Measurements from ENCODE around the gene MAP3K21. TPM values are rescaled to one million over a fixed set of nuclear protein-coding genes. Genes with fewer than 3 reads are reported as not detected.

Gene MAP3K21
- total and polyA plus RNA-seq, 2 experiments from 2014 or later = 0.70 to 2.9 TPM

DNA sequence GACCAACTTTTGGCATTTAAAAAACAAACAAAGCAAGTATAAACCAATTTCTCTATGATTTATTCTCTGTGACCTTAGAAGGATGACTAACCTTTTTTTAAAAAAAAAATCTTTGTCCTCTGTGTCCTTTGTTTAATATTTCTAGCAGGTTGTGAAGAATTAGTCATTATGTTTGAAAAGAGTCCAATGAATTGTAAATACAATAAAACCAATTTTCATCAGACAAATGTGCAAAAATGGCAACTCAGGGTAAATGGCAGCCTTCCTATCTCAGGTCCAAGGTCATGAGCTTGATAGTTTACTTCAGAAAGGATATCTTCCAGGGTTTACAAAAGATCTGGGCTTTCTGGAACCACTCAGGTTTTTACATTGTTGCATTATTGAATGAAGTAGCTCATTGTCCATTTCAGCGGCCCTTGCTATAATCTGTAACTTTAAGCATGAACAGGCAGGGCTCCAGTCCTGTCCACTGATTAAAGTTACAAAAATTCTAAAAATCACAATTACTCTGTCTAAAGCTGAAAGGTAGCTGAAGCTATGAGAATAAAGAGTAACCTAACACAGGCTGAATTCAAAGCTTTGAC, 11.7 kb upstream of the MAP3K21 start:
- Histone ChIP-seq H3K27ac (no peak overlapping the region), H3K4me1 (ENCODE audit: low read depth) (no peaks in the 10 kb centered on the region), H3K9me3 (ENCODE audit: low read depth) (no peaks in the 10 kb centered on the region), H3K36me3 (no peaks in the 10 kb centered on the region), H3K4me3 (no peak overlapping the region), H3K27me3 (peaks cover 5% of the 10 kb centered on the region)
- no peak for DNase-seq (ENCODE audit: low read depth in 1 of 2, low spot score in 1 of 2)
- TF ChIP-seq, protein P1, sequence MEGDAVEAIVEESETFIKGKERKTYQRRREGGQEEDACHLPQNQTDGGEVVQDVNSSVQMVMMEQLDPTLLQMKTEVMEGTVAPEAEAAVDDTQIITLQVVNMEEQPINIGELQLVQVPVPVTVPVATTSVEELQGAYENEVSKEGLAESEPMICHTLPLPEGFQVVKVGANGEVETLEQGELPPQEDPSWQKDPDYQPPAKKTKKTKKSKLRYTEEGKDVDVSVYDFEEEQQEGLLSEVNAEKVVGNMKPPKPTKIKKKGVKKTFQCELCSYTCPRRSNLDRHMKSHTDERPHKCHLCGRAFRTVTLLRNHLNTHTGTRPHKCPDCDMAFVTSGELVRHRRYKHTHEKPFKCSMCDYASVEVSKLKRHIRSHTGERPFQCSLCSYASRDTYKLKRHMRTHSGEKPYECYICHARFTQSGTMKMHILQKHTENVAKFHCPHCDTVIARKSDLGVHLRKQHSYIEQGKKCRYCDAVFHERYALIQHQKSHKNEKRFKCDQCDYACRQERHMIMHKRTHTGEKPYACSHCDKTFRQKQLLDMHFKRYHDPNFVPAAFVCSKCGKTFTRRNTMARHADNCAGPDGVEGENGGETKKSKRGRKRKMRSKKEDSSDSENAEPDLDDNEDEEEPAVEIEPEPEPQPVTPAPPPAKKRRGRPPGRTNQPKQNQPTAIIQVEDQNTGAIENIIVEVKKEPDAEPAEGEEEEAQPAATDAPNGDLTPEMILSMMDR (IDR thresholded peaks at IDR 0.05; ENCODE audit: low read depth, low read length) = no peak

DNA sequence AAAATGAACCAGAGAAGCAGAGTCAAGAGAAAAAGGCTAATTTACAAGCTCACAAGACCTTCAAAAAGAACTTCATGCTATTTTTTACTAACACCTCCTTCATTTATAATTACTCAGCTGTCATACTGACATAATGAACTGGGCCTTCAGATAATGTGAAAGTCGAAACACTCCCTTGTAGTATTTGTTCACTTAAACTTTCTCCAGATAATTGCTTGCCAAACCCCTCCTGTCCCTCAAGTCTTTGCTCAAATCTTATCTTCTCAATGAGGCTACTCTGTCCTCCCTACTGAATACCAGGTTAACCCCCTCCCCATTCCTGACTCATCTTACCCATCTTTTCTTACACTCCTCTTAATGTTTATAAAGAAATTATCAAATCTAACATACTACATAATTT, 11.1 kb upstream of the MAP3K21 start:
- Histone ChIP-seq H3K4me3 (no peak overlapping the region), H3K9me3 (ENCODE audit: low read depth) (no peaks in the 10 kb centered on the region), H3K27me3 (peaks cover 5% of the 10 kb centered on the region), H3K36me3 (no peaks in the 10 kb centered on the region), H3K27ac (no peak overlapping the region), H3K4me1 (ENCODE audit: low read depth) (no peaks in the 10 kb centered on the region)
- TF ChIP-seq, protein P1 (IDR thresholded peaks at IDR 0.05; ENCODE audit: low read depth, low read length) = no peak
- no peak for DNase-seq (ENCODE audit: low read depth in 1 of 2, low spot score in 1 of 2)

DNA sequence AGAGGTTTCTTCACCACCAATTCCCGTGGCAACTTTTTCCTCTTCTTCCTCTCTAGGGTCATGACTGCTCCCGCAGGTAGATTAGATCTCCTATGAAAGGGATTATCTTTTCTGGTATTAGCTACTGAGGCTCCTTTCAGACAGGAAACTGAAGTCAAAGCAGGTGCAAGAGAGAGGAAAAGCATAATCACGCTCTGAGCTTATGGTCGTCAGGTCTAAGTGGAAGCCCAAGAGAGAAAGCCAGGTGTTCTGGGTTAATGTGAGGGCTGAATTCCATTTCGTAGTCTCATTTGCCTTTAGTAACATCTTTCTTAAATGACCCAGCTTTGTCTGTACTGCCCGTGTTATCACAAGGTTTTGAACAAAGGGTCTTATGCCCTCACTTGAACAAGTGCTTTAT, 8.3 kb upstream of the MAP3K21 start:
- Histone ChIP-seq H3K27ac (no peak overlapping the region), H3K4me3 (no peak overlapping the region), H3K36me3 (no peaks in the 10 kb centered on the region), H3K9me3 (ENCODE audit: low read depth) (no peaks in the 10 kb centered on the region), H3K27me3 (peaks cover 5% of the 10 kb centered on the region), H3K4me1 (ENCODE audit: low read depth) (no peaks in the 10 kb centered on the region)
- TF ChIP-seq, protein P1 (IDR thresholded peaks at IDR 0.05; ENCODE audit: low read depth, low read length) = no peak
- DNase-seq (ENCODE audit: low read depth in 1 of 2, low spot score in 1 of 2) = no peak

DNA sequence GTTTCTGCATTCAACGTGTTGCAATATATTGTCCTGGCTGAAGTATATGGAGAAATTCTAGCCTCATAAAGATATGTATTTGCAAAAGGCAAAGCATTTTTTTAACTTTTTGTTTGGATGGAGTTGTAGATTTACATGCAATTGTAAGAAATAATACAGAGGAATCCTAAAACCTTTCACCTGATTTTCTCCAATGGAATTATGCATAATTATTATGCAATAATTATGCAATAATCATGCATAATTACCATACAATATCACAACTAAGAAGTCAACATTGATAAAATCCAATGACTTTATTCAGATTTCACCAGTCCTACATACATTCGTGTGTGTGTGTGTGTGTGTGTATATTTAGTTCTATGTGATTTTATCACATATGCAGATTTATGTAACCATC, 7.5 kb upstream of the MAP3K21 start:
- H3K36me3 ChIP-seq = no peaks in the 10 kb centered on the region
- no peak overlapping the region for H3K27ac ChIP-seq
- no peaks in the 10 kb centered on the region for H3K4me1 ChIP-seq (ENCODE audit: low read depth)
- DNase-seq (ENCODE audit: low read depth in 1 of 2, low spot score in 1 of 2) = no peak
- peaks cover 5% of the 10 kb centered on the region for H3K27me3 ChIP-seq
- H3K4me3 ChIP-seq = no peak overlapping the region
- TF ChIP-seq, protein P1 (IDR thresholded peaks at IDR 0.05; ENCODE audit: low read depth, low read length) = no peak
- no peaks in the 10 kb centered on the region for H3K9me3 ChIP-seq (ENCODE audit: low read depth)

DNA sequence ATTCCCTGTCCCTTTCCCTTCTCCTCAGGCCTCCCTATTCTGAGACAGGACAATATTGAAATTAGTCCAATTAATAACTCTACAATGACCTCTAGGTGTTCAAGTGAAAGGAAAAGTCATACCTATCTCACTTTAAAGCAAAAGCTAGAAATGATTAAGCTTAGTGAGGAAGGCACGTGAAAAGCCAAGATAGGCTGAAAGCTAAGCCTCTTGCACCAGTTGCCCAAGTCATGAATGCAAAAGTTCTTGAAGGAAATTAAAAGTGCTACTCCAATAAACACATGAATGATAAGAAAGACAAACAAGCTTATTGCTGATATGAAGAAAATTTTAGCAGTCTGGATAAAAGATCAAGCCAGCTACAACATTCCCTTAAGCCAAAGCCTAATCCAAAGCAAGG, 3.8 kb upstream of the MAP3K21 start:
- Histone ChIP-seq H3K4me3 (no peak overlapping the region), H3K27me3 (peaks cover 12% of the 10 kb centered on the region), H3K27ac (no peak overlapping the region), H3K36me3 (no peaks in the 10 kb centered on the region), H3K9me3 (ENCODE audit: low read depth) (no peaks in the 10 kb centered on the region), H3K4me1 (ENCODE audit: low read depth) (peaks cover 1% of the 10 kb centered on the region)
- TF ChIP-seq, protein P1 (IDR thresholded peaks at IDR 0.05; ENCODE audit: low read depth, low read length) = no peak
- DNase-seq (ENCODE audit: low read depth in 1 of 2, low spot score in 1 of 2) = no peak
